Stimulated activated CD4-positive, alpha-beta T cell treated with anti-CD3 and anti-CD28 coated beads, Interleukin-1b, Interleukin-23, amount 100 ng/mL, for 48 hours (primary cell): ENCODE measurements around the gene ALCAM.
"Not testable (repeated sequence)": the region's sequence is repeated elsewhere in the genome, so short reads cannot be mapped to it uniquely, and the experiment has no call there.

Experiments
- DNase-seq: peaks from one replicate; pipeline ENCODE4 v3.0.0-alpha.2; 2020

The ALCAM gene

GRCh38 chr3:105603516-105603915 lies 236.8 kb downstream of the ALCAM start:
- DNase-seq: not testable (repeated sequence)

GRCh38 chr3:105606016-105606415 lies 239.3 kb downstream of the ALCAM start:
- DNase-seq: no peak

GRCh38 chr3:105608623-105609022 lies 241.9 kb downstream of the ALCAM start:
- no peak for DNase-seq

- no peak for DNase-seq
These were observed 243.8 kb downstream of the ALCAM start for GRCh38 chr3:105610473-105610872.

GRCh38 chr3:105611304-105612192 lies 244.8 kb downstream of the ALCAM start:
- no peak for DNase-seq

GRCh38 chr3:105613120-105613519 lies 246.4 kb downstream of the ALCAM start:
- no peak for DNase-seq

- no peak for DNase-seq
These were observed 247.8 kb downstream of the ALCAM start for GRCh38 chr3:105614288-105615030.

GRCh38 chr3:105615814-105616213 lies 249.1 kb downstream of the ALCAM start:
- no peak for DNase-seq

GRCh38 chr3:105616374-105617121 lies 249.8 kb downstream of the ALCAM start:
- no peak for DNase-seq

- no peak for DNase-seq
These were observed 251.8 kb downstream of the ALCAM start for GRCh38 chr3:105618556-105618955.

- no peak for DNase-seq
These were observed 252.9 kb downstream of the ALCAM start for GRCh38 chr3:105619651-105620050.

- no peak for DNase-seq
These were observed 253.5 kb downstream of the ALCAM start for GRCh38 chr3:105620236-105620635.

- DNase-seq: no peak
These were observed 255.5 kb downstream of the ALCAM start for GRCh38 chr3:105622169-105622568.
